Endothelial cell of umbilical vein (primary cell): ENCODE measurements around the gene PPP1R9A. TPM values are rescaled to one million over a fixed set of nuclear protein-coding genes. Genes with fewer than 3 reads are reported as not detected.

ENCODE experiments used
- BruUV-seq: library from RNA; stranded (reverse); fragments of 400-500 nt; replicated peaks from 2 replicates; lab custom pipeline; 2021; lab: Mats Ljungman, UMichigan
- CTCF ChIA-PET: fragments of 300-600, 350-600 bp; sonication (Branson Sonifier 250); formaldehyde crosslinking; loops from one replicate; lab custom pipeline; 2021; ENCODE audit warnings: antibody characterized with exemption, inconsistent platforms; lab: Charles Lee
- POLR2A ChIA-PET: fragments of 300-600, 350-600 bp; sonication (Branson Sonifier 250); formaldehyde crosslinking; loops from one replicate; lab custom pipeline; 2021; ENCODE audit warnings: antibody characterized with exemption, inconsistent platforms; lab: Charles Lee
- DNase-seq: peaks from one replicate; pipeline ENCODE4 v3.0.0-alpha.2; 2011; ENCODE audit warnings: low read depth, low spot score
- FAIRE-seq: peaks from 2 replicates; lab custom pipeline; 2011; peaks lifted over from hg19 to GRCh38; lab: Jason Lieb, UNC
- H2AFZ ChIP-seq: 2 replicates; pipeline ENCODE4 v1.6.0; 2012; ENCODE audit warnings: low read depth, low read length, control low read depth, inconsistent platforms
- H3K27ac ChIP-seq: 2 replicates; pipeline ENCODE4 v1.5.1; 2011; ENCODE audit warnings: low read depth, mild to moderate bottlenecking, control low read depth, low read length, moderate library complexity; ENCODE audit not compliant: insufficient read depth
- H3K27me3 ChIP-seq, 2 experiments: 2 replicates each; pipeline versions ENCODE4 v1.6.0 to v1.6.1; 2011; ENCODE audit warnings: low read length in 2 of 2, mixed read lengths in 1 of 2; ENCODE audit not compliant: control insufficient read depth in 2 of 2, insufficient read depth in 2 of 2
- H3K36me3 ChIP-seq, 2 experiments: 2 replicates in 1 of 2; 3 replicates in 1 of 2; pipeline ENCODE4 v1.5.1; 2011; ENCODE audit warnings: low read length in 2 of 2, mild to moderate bottlenecking in 1 of 2, moderate library complexity in 1 of 2; ENCODE audit not compliant: control insufficient read depth in 2 of 2, insufficient read depth in 2 of 2; ENCODE audit errors: extremely low read depth in 1 of 2
- H3K4me1 ChIP-seq: 3 replicates; pipeline ENCODE4 v1.5.1; 2011; ENCODE audit warnings: mild to moderate bottlenecking, low read length; ENCODE audit not compliant: control insufficient read depth, insufficient read depth; ENCODE audit errors: extremely low read depth
- H3K4me2 ChIP-seq: 2 replicates; pipeline ENCODE4 v1.6.1; 2011; ENCODE audit warnings: low read length, control low read depth, mixed read lengths; ENCODE audit not compliant: insufficient read depth
- H3K4me3 ChIP-seq, 3 experiments: fragments of 200-600 bp in 1 of 3; sonication (generic), shearing (Covaris generic) in 1 of 3; replicated peaks in 1 of 3; 2 replicates each; pipeline ENCODE4 v1.5.1; 2011 to 2016; ENCODE audit warnings: control low read depth in 3 of 3, low read length in 3 of 3, mild to moderate bottlenecking in 2 of 3, inconsistent platforms in 1 of 3, low read depth in 1 of 3, moderate library complexity in 1 of 3; ENCODE audit not compliant: insufficient read depth in 1 of 3
- H3K79me2 ChIP-seq: 2 replicates; pipeline ENCODE4 v1.6.0; 2012; ENCODE audit warnings: low read length, inconsistent platforms; ENCODE audit not compliant: control insufficient read depth, insufficient read depth
- H3K9ac ChIP-seq: replicated peaks from 2 replicates; pipeline ENCODE3; 2011; ENCODE audit warnings: low read length, control low read depth; ENCODE audit not compliant: insufficient read depth; ENCODE audit errors: extremely low read depth
- H3K9me1 ChIP-seq: replicated peaks from 3 replicates; pipeline ENCODE4 v1.6.0; 2011; ENCODE audit warnings: mild to moderate bottlenecking, low read length; ENCODE audit not compliant: control insufficient read depth, insufficient read depth; ENCODE audit errors: extremely low read depth
- H3K9me3 ChIP-seq: replicated peaks from 2 replicates; pipeline ENCODE4 v1.5.1; 2012; ENCODE audit warnings: low read length, inconsistent platforms; ENCODE audit not compliant: control insufficient read depth, insufficient read depth
- H4K20me1 ChIP-seq: replicated peaks from 2 replicates; pipeline ENCODE3; 2011; ENCODE audit warnings: mild to moderate bottlenecking, low read length; ENCODE audit not compliant: control insufficient read depth, insufficient read depth; ENCODE audit errors: extremely low read depth
- EZH2 ChIP-seq: IDR thresholded peaks from 2 replicates; pipeline ENCODE4 v1.6.1; 2012; ENCODE audit warnings: borderline replicate concordance, low read depth, mild to moderate bottlenecking, moderate library complexity, low read length, inconsistent platforms; ENCODE audit not compliant: severe bottlenecking
- FOS ChIP-seq: IDR thresholded peaks from 2 replicates; pipeline ENCODE4 v1.6.1; 2011; ENCODE audit warnings: mild to moderate bottlenecking, low read length, moderate library complexity, borderline replicate concordance; ENCODE audit not compliant: insufficient read depth
- GATA2 ChIP-seq: IDR thresholded peaks from 2 replicates; pipeline ENCODE4 v1.7.0; 2011; ENCODE audit warnings: low read depth, mild to moderate bottlenecking, moderate library complexity, mixed read lengths, low read length; ENCODE audit not compliant: insufficient read length, insufficient read depth
- JUN ChIP-seq: IDR thresholded peaks from 2 replicates; pipeline ENCODE4 v1.6.1; 2011; ENCODE audit warnings: borderline replicate concordance, low read depth; ENCODE audit not compliant: insufficient read length, insufficient read depth
- MYC ChIP-seq: IDR thresholded peaks from one replicate; pipeline ENCODE4 v1.6.1; 2011; ENCODE audit warnings: mild to moderate bottlenecking, low read depth, low read length
- POLR2A ChIP-seq: IDR thresholded peaks from 2 replicates; pipeline ENCODE4 v1.6.1; 2012; ENCODE audit warnings: low read depth, mild to moderate bottlenecking, control low read depth, low read length
- POLR2AphosphoS5 ChIP-seq: IDR thresholded peaks from 2 replicates; pipeline ENCODE4 v1.6.1; 2012; ENCODE audit warnings: low read depth, mild to moderate bottlenecking, control low read depth, low read length, moderate library complexity; ENCODE audit not compliant: insufficient read depth
- dilution Hi-C: fragments of 300-500 bp; cut with MboI; formaldehyde crosslinking; loops from one replicate; pipeline ENCODE4 v1.15.0; 2019; ENCODE audit warnings: low sequenced_read_pairs; ENCODE audit not compliant: extremely low pct_ligation_motif_present
- intact Hi-C: fragments of 100-400 bp; cut with micrococcal nuclease; formaldehyde crosslinking; loops from one replicate; pipeline ENCODE4 v1.10.0; 2022
- polyA plus RNA-seq, 4 experiments: library from polyadenylated mRNA; depleted of rRNA in 3 of 4; stranded (reverse) in 3 of 4; unstranded in 1 of 4; fragments of >200 nt; gene quantifications; 2 replicates each; pipeline versions ENCODE4 v1.2.1 to v1.2.3, GENCODE V29; 2011 to 2012; ENCODE audit warnings: missing spikeins in 1 of 4
- total RNA-seq: library from RNA; stranded (reverse); gene quantifications from 2 replicates; pipeline ENCODE4 v1.2.3, GENCODE V29; 2021
- TF ChIP-seq, protein P1 (sequence below): IDR thresholded peaks from 2 replicates; pipeline ENCODE4 v1.6.1; 2011; ENCODE audit not compliant: insufficient read depth, insufficient read length
- TF ChIP-seq, protein P2 (sequence below), 2 donors: IDR thresholded peaks; 1 replicate in 1 of 2; 2 replicates in 1 of 2; pipeline ENCODE4 v1.5.1; 2011; ENCODE audit warnings: low read length in 2 of 2, mild to moderate bottlenecking in 2 of 2, moderate library complexity in 2 of 2, control low read depth in 1 of 2, inconsistent platforms in 1 of 2, low read depth in 1 of 2; ENCODE audit not compliant: insufficient read depth in 1 of 2; ENCODE audit errors: extremely low read depth in 1 of 2

The PPP1R9A gene
- total and polyA plus RNA-seq, 2 donors (not counting 3 experiments of a cell fraction or from before 2014, with no cell fraction given): 0.50 to 3.0 TPM

DNA sequence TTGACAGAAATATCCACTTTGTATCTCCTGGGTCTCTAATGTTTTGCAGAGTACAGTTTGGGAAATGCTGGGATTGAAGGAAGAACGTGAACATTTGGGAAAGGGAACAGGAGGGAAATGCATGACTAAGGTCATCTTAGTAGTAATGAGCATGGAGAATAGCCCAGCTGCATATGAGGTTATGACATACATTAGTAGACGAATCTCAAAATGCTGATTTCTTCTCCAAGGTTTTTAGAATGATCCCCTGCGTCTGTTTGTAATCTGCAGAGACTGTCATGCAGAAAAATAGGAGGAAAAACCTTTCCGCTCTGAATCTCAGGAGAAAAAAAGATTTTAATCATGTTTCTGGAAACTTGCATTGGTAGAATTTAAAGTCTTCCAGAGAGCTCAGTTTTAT lies 133.6 kb downstream of the PPP1R9A start:
- Histone ChIP-seq H3K9me1 (no peaks in the 10 kb centered on the region), H3K9ac (no peak overlapping the region), H3K4me3 (no peak overlapping the region), H2AFZ (no peak overlapping the region), H4K20me1 (no peaks in the 10 kb centered on the region), H3K4me2 (no peak overlapping the region), H3K79me2 (no peaks in the 10 kb centered on the region), H3K9me3 (no peaks in the 10 kb centered on the region), H3K27me3 (no peaks in the 10 kb centered on the region), H3K36me3 (no peaks in the 10 kb centered on the region), H3K27ac (no peak overlapping the region), H3K4me1 (no peaks in the 10 kb centered on the region)
- POLR2A ChIA-PET: no interaction called here
- no peak for DNase-seq
- TF ChIP-seq POLR2AphosphoS5: no peak
- TF ChIP-seq JUN: no peak
- no peak for TF ChIP-seq MYC
- TF ChIP-seq EZH2: no peak
- TF ChIP-seq GATA2: no peak
- no peak for TF ChIP-seq FOS
- TF ChIP-seq, protein P1, sequence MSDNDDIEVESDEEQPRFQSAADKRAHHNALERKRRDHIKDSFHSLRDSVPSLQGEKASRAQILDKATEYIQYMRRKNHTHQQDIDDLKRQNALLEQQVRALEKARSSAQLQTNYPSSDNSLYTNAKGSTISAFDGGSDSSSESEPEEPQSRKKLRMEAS: no peak
- no peak for TF ChIP-seq POLR2A
- TF ChIP-seq, protein P2, sequence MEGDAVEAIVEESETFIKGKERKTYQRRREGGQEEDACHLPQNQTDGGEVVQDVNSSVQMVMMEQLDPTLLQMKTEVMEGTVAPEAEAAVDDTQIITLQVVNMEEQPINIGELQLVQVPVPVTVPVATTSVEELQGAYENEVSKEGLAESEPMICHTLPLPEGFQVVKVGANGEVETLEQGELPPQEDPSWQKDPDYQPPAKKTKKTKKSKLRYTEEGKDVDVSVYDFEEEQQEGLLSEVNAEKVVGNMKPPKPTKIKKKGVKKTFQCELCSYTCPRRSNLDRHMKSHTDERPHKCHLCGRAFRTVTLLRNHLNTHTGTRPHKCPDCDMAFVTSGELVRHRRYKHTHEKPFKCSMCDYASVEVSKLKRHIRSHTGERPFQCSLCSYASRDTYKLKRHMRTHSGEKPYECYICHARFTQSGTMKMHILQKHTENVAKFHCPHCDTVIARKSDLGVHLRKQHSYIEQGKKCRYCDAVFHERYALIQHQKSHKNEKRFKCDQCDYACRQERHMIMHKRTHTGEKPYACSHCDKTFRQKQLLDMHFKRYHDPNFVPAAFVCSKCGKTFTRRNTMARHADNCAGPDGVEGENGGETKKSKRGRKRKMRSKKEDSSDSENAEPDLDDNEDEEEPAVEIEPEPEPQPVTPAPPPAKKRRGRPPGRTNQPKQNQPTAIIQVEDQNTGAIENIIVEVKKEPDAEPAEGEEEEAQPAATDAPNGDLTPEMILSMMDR (IDR thresholded peaks at IDR 0.05; ENCODE audit: extremely low read depth in 1 of 2, insufficient read depth in 1 of 2, low read depth in 1 of 2, low read length in 2 of 2): no peak
- CTCF ChIA-PET: no interaction called here
- intact Hi-C loops: loop anchor here (10.0 kb wide), 1 partner anchor 746 kb away; no protein-coding TSS in a partner anchor
- dilution Hi-C loops: no loop called here
- FAIRE-seq: no peak
- no TSS peak for BruUV-seq
